HCT116 (cell line): Measurements from ENCODE around the gene VWA5A. TPM values are rescaled to one million over a fixed set of nuclear protein-coding genes. Genes with fewer than 3 reads are reported as not detected.

Source experiments
- ATAC-seq: fragments of 200-7000 bp; cut with Tn5 transposase; 2 replicates; pipeline ENCODE4 v1.9.1; 2020; ENCODE audit warnings: mild to moderate bottlenecking, moderate library complexity
- BruUV-seq: library from RNA; stranded (reverse); fragments of 400-500 nt; replicated peaks from 2 replicates; lab custom pipeline; 2021; lab: Mats Ljungman, UMichigan
- CTCF ChIA-PET: fragments of 300-600 bp; sonication (Branson Sonifier 250); formaldehyde crosslinking; loops from one replicate; lab custom pipeline; 2021; ENCODE audit warnings: antibody characterized with exemption; lab: Charles Lee
- POLR2A ChIA-PET: fragments of 300-600, 350-600 bp; sonication (Branson Sonifier 250); formaldehyde crosslinking; loops from one replicate; lab custom pipeline; 2021; ENCODE audit warnings: antibody characterized with exemption; lab: Charles Lee
- RAD21 ChIA-PET, 2 experiments: fragments of 300-600 bp; sonication (Branson Sonifier 250); formaldehyde crosslinking; loops; one replicate each; lab custom pipeline; 2023; ENCODE audit warnings: low total read pairs in 2 of 2; ENCODE audit not compliant: uncharacterized antibody in 2 of 2, unreplicated experiment in 2 of 2, low non-redundant PET in 1 of 2; lab: Charles Lee
- DNase-seq: peaks from one replicate; pipeline ENCODE4 v3.0.0-alpha.2; 2010; ENCODE audit warnings: low read depth, low spot score
- H2AFZ ChIP-seq: fragments of 200-600 bp; shearing (Covaris generic), sonication (generic); 2 replicates; pipeline ENCODE4 v1.6.1; 2017; ENCODE audit warnings: low read depth, mixed run types, mixed read lengths, antibody characterized with exemption, low read length; ENCODE audit not compliant: poor library complexity, severe bottlenecking
- H3K27ac ChIP-seq: 2 replicates; pipeline ENCODE4 v1.5.1; 2012; ENCODE audit warnings: low read depth, low read length
- H3K27me3 ChIP-seq: fragments of 200-600 bp; sonication (generic); 2 replicates; pipeline ENCODE4 v1.6.1; 2016; ENCODE audit warnings: mixed run types, low read length, mixed read lengths; ENCODE audit not compliant: insufficient read depth
- H3K36me3 ChIP-seq, 2 experiments: fragments of 200-500 bp in 1 of 2; fragments of 200-600 bp in 1 of 2; sonication (Bioruptor generic) in 1 of 2; sonication (generic) in 1 of 2; 2 replicates each; pipeline versions ENCODE4 v1.5.1 to v1.6.1; 2014 to 2016; ENCODE audit warnings: low read length in 2 of 2, inconsistent platforms in 1 of 2, mixed read lengths in 1 of 2, mixed run types in 1 of 2; ENCODE audit not compliant: insufficient read depth in 2 of 2, control insufficient read depth in 1 of 2
- H3K4me1 ChIP-seq, 2 experiments: fragments of 200-600 bp in 1 of 2; sonication (generic) in 1 of 2; 2 replicates each; pipeline versions ENCODE4 v1.5.1 to v1.6.1; 2012 to 2017; ENCODE audit warnings: low read length in 2 of 2, inconsistent platforms in 1 of 2, mild to moderate bottlenecking in 1 of 2, mixed read lengths in 1 of 2, mixed run types in 1 of 2, moderate library complexity in 1 of 2; ENCODE audit not compliant: insufficient read depth in 2 of 2, control insufficient read depth in 1 of 2
- H3K4me2 ChIP-seq: fragments of 200-600 bp; sonication (generic); 2 replicates; pipeline ENCODE4 v1.6.1; 2017; ENCODE audit warnings: mixed run types, low read length, mixed read lengths
- H3K4me3 ChIP-seq, 2 experiments: fragments of 200-600 bp in 1 of 2; sonication (generic) in 1 of 2; replicated peaks in 1 of 2; 2 replicates each; pipeline ENCODE4 v1.5.1; 2011 to 2016; ENCODE audit warnings: low read length in 2 of 2, control low read depth in 1 of 2, low read depth in 1 of 2, mild to moderate bottlenecking in 1 of 2, mixed read lengths in 1 of 2, mixed run types in 1 of 2
- H3K79me2 ChIP-seq: fragments of 200-600 bp; sonication (generic); 2 replicates; pipeline ENCODE4 v1.6.1; 2017; ENCODE audit warnings: mild to moderate bottlenecking, mixed run types, low read length, moderate library complexity, mixed read lengths; ENCODE audit not compliant: insufficient read depth
- H3K9ac ChIP-seq: fragments of 200-600 bp; sonication (generic); 2 replicates; pipeline ENCODE4 v1.6.1; 2016; ENCODE audit warnings: low read length, mixed read lengths
- H3K9me2 ChIP-seq: fragments of 200-600 bp; sonication (generic), shearing (Covaris generic); 2 replicates; pipeline ENCODE4 v1.6.1; 2017; ENCODE audit warnings: mixed run types, mild to moderate bottlenecking, moderate library complexity; ENCODE audit not compliant: insufficient read depth
- H3K9me3 ChIP-seq, 2 experiments: fragments of 200-500 bp in 1 of 2; fragments of 200-600 bp in 1 of 2; sonication (Bioruptor generic) in 1 of 2; sonication (generic) in 1 of 2; 2 replicates each; pipeline ENCODE4 v1.6.1; 2014 to 2017; ENCODE audit warnings: low read length in 2 of 2, mixed read lengths in 2 of 2, inconsistent platforms in 1 of 2, low read depth in 1 of 2, mild to moderate bottlenecking in 1 of 2, mixed run types in 1 of 2, moderate library complexity in 1 of 2; ENCODE audit not compliant: control insufficient read depth in 1 of 2, insufficient read depth in 1 of 2
- H4K20me1 ChIP-seq: fragments of 200-600 bp; sonication (generic), shearing (Covaris generic); 2 replicates; pipeline ENCODE4 v1.6.1; 2017; ENCODE audit warnings: mixed run types, mild to moderate bottlenecking, moderate library complexity; ENCODE audit not compliant: insufficient read depth
- CBX3 ChIP-seq: IDR thresholded peaks from 2 replicates; pipeline ENCODE4 v1.6.1; 2012; ENCODE audit warnings: low read depth
- CEBPB ChIP-seq: IDR thresholded peaks from 2 replicates; pipeline ENCODE4 v1.6.1; 2012; ENCODE audit warnings: low read depth
- EGR1 ChIP-seq: IDR thresholded peaks from 2 replicates; pipeline ENCODE4 v1.6.1; 2012; ENCODE audit warnings: low read depth
- EZH2phosphoT487 ChIP-seq: fragments of 200-600 bp; IDR thresholded peaks from 2 replicates; pipeline ENCODE4 v1.6.1; 2018; ENCODE audit warnings: antibody characterized with exemption, borderline replicate concordance
- FOSL1 ChIP-seq: IDR thresholded peaks from 2 replicates; pipeline ENCODE4 v1.6.1; 2012; ENCODE audit warnings: low read depth
- JUND ChIP-seq: IDR thresholded peaks from 2 replicates; pipeline ENCODE4 v1.6.1; 2012
- MAX ChIP-seq: IDR thresholded peaks from 2 replicates; pipeline ENCODE4 v1.6.1; 2012
- POLR2A ChIP-seq: IDR thresholded peaks from 2 replicates; pipeline ENCODE4 v1.7.0; 2011; ENCODE audit warnings: borderline replicate concordance; ENCODE audit not compliant: insufficient read depth, insufficient read length; ENCODE audit errors: extremely low read depth
- POLR2AphosphoS5 ChIP-seq: IDR thresholded peaks from 2 replicates; pipeline ENCODE4 v1.6.1; 2011; ENCODE audit warnings: mild to moderate bottlenecking, low read depth, low read length, moderate library complexity
- REST ChIP-seq: IDR thresholded peaks from 2 replicates; pipeline ENCODE4 v1.6.1; 2012; ENCODE audit warnings: low read depth
- SIN3A ChIP-seq: IDR thresholded peaks from 2 replicates; pipeline ENCODE4 v1.6.1; 2012; ENCODE audit warnings: low read depth
- SP1 ChIP-seq: IDR thresholded peaks from 2 replicates; pipeline ENCODE4 v1.6.1; 2012; ENCODE audit warnings: low read depth
- SRF ChIP-seq: IDR thresholded peaks from 2 replicates; pipeline ENCODE4 v1.6.1; 2012; ENCODE audit warnings: low read depth
- YY1 ChIP-seq: IDR thresholded peaks from 2 replicates; pipeline ENCODE4 v1.6.1; 2011; ENCODE audit warnings: low read length, low read depth, moderate library complexity, mild to moderate bottlenecking; ENCODE audit not compliant: insufficient replicate concordance; ENCODE audit errors: extremely low read depth
- ZBTB33 ChIP-seq: IDR thresholded peaks from 2 replicates; pipeline ENCODE4 v1.6.1; 2011; ENCODE audit warnings: mild to moderate bottlenecking, low read length, moderate library complexity; ENCODE audit not compliant: insufficient replicate concordance; ENCODE audit errors: extremely low read depth
- ZFX ChIP-seq: fragments of 450-650 bp; IDR thresholded peaks from 2 replicates; pipeline ENCODE4 v1.6.1; 2017
- ZNF274 ChIP-seq: fragments of 200-500 bp; sonication (Bioruptor generic); IDR thresholded peaks from 2 replicates; pipeline ENCODE4 v1.6.1; 2014; ENCODE audit warnings: mild to moderate bottlenecking, low read depth, low read length, inconsistent platforms
- intact Hi-C: fragments of 100-400 bp; cut with micrococcal nuclease; formaldehyde crosslinking; loops from 2 replicates; pipeline ENCODE4 v1.10.0; 2022
- total RNA-seq: library from RNA; stranded (reverse); gene quantifications from one replicate; pipeline ENCODE4 v1.2.1, GENCODE V29; 2021; ENCODE audit not compliant: unreplicated experiment
- TF ChIP-seq, protein P1 (sequence below), 3 experiments: fragments of 200-600 bp in 1 of 3; sonication (generic) in 1 of 3; IDR thresholded peaks in 2 of 3; conservative IDR thresholded peaks in 1 of 3; 2 replicates each; pipeline ENCODE4 v1.5.1; 2012 to 2017; ENCODE audit warnings: low read depth in 2 of 3, low read length in 2 of 3, antibody characterized with exemption in 1 of 3, borderline replicate concordance in 1 of 3, control low read depth in 1 of 3, mild to moderate bottlenecking in 1 of 3, mixed read lengths in 1 of 3, mixed run types in 1 of 3, moderate library complexity in 1 of 3; ENCODE audit not compliant: insufficient read depth in 1 of 3

VWA5A gene
- total RNA-seq, 1 experiment from 2014 or later: 5.0 TPM

GRCh38 chr11:124193221-124194010 lies 78.2 kb downstream of the VWA5A start:
- Histone ChIP-seq H3K27ac (no peak overlapping the region), H3K4me1 (no peaks in the 10 kb centered on the region), H3K4me3 (no peak overlapping the region), H3K9me3 (no peaks in the 10 kb centered on the region)
- intact Hi-C loops: no loop called here
- BruUV-seq: no TSS peak
- TF ChIP-seq FOSL1: no peak
- no peak for TF ChIP-seq SP1
- TF ChIP-seq CEBPB: no peak
- TF ChIP-seq, protein P1, sequence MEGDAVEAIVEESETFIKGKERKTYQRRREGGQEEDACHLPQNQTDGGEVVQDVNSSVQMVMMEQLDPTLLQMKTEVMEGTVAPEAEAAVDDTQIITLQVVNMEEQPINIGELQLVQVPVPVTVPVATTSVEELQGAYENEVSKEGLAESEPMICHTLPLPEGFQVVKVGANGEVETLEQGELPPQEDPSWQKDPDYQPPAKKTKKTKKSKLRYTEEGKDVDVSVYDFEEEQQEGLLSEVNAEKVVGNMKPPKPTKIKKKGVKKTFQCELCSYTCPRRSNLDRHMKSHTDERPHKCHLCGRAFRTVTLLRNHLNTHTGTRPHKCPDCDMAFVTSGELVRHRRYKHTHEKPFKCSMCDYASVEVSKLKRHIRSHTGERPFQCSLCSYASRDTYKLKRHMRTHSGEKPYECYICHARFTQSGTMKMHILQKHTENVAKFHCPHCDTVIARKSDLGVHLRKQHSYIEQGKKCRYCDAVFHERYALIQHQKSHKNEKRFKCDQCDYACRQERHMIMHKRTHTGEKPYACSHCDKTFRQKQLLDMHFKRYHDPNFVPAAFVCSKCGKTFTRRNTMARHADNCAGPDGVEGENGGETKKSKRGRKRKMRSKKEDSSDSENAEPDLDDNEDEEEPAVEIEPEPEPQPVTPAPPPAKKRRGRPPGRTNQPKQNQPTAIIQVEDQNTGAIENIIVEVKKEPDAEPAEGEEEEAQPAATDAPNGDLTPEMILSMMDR (IDR thresholded peaks at IDR 0.05 in 2 of 3, conservative IDR thresholded peaks at IDR 0.05 in 1 of 3; ENCODE audit: borderline replicate concordance in 1 of 3, insufficient read depth in 1 of 3, low read depth in 2 of 3, low read length in 2 of 3): no peak
- TF ChIP-seq SRF: no peak
- no peak for TF ChIP-seq POLR2A
- no peak for TF ChIP-seq CBX3
- no peak for TF ChIP-seq JUND
- TF ChIP-seq ZFX: no peak
- no peak for TF ChIP-seq POLR2AphosphoS5
- no peak for TF ChIP-seq REST
- no peak for TF ChIP-seq YY1
- no peak for TF ChIP-seq SIN3A
- TF ChIP-seq EGR1: no peak
- no peak for TF ChIP-seq MAX
- TF ChIP-seq ZNF274: no peak
- no peak for TF ChIP-seq ZBTB33
- no peak for TF ChIP-seq EZH2phosphoT487
- TF ChIP-seq, all 23 proteins: peak for 0
- no peaks in the 10 kb centered on the region for H3K9me2 ChIP-seq
- H2AFZ ChIP-seq: no peak overlapping the region
- RAD21 ChIA-PET: no interaction called here
- no peak overlapping the region for H3K9ac ChIP-seq
- CTCF ChIA-PET: interaction anchor here (2.7 to 3.0 kb wide), 2 partner anchors 121 to 124 kb away, joined by 11 to 26 read pairs; no protein-coding TSS in a partner anchor
- H4K20me1 ChIP-seq: no peaks in the 10 kb centered on the region
- peaks cover 33% of the 10 kb centered on the region for H3K27me3 ChIP-seq
- H3K79me2 ChIP-seq: no peaks in the 10 kb centered on the region
- DNase-seq (no peak), ATAC-seq (no peak)
- POLR2A ChIA-PET: no interaction called here
- no peaks in the 10 kb centered on the region for H3K36me3 ChIP-seq
- H3K4me2 ChIP-seq: no peak overlapping the region
